ENCODE data around the gene MAP6D1.

The MAP6D1 gene

GRCh38 chr3:183823963-183824362 lies 1.4 kb downstream of the MAP6D1 start:
- DNase-seq (ENCODE audit: low read depth in 3 of 3) = no peak

GRCh38 chr3:183822631-183823030 lies 2.7 kb downstream of the MAP6D1 start:
- DNase-seq (ENCODE audit: low read depth in 3 of 3) = no peak

- DNase-seq (ENCODE audit: low read depth in 3 of 3) = no peak
Observed at GRCh38 chr3:183819831-183820230, 5.5 kb downstream of the MAP6D1 start.

- DNase-seq (ENCODE audit: low read depth in 3 of 3) = no peak
Observed at GRCh38 chr3:183818706-183819624, 6.4 kb downstream of the MAP6D1 start.

GRCh38 chr3:183818041-183818620 lies 7.2 kb downstream of the MAP6D1 start:
- no peak for DNase-seq (ENCODE audit: low read depth in 3 of 3)

GRCh38 chr3:183817639-183818038 lies 7.7 kb downstream of the MAP6D1 start:
- no peak for DNase-seq (ENCODE audit: low read depth in 3 of 3)

GRCh38 chr3:183816681-183817510 lies 8.5 kb downstream of the MAP6D1 start:
- no peak for DNase-seq (ENCODE audit: low read depth in 3 of 3)

GRCh38 chr3:183815951-183816475 lies 9.4 kb downstream of the MAP6D1 start:
- no peak for DNase-seq (ENCODE audit: low read depth in 3 of 3)

- DNase-seq (ENCODE audit: low read depth in 3 of 3) = no peak
Observed at GRCh38 chr3:183815563-183815940, 9.8 kb downstream of the MAP6D1 start.

GRCh38 chr3:183814240-183814639 lies 11.1 kb downstream of the MAP6D1 start:
- DNase-seq (ENCODE audit: low read depth in 3 of 3) = no peak

- DNase-seq (ENCODE audit: low read depth in 3 of 3) = no peak
Observed at GRCh38 chr3:183812761-183813445, 12.5 kb downstream of the MAP6D1 start.

GRCh38 chr3:183811638-183812037 lies 13.7 kb downstream of the MAP6D1 start:
- DNase-seq (ENCODE audit: low read depth in 3 of 3) = no peak

GRCh38 chr3:183810643-183811594 lies 14.5 kb downstream of the MAP6D1 start:
- DNase-seq (ENCODE audit: low read depth in 3 of 3) = no peak

GRCh38 chr3:183809270-183809669 lies 16.1 kb downstream of the MAP6D1 start:
- no peak for DNase-seq (ENCODE audit: low read depth in 3 of 3)

- DNase-seq (ENCODE audit: low read depth in 3 of 3) = no peak
Observed at GRCh38 chr3:183808355-183808754, 17.0 kb downstream of the MAP6D1 start.

GRCh38 chr3:183807881-183808280 lies 17.5 kb downstream of the MAP6D1 start:
- no peak for DNase-seq (ENCODE audit: low read depth in 3 of 3)

GRCh38 chr3:183807209-183807728 lies 18.1 kb downstream of the MAP6D1 start:
- no peak for DNase-seq (ENCODE audit: low read depth in 3 of 3)

- no peak for DNase-seq (ENCODE audit: low read depth in 3 of 3)
Observed at GRCh38 chr3:183802989-183803388, 22.4 kb downstream of the MAP6D1 start.

- DNase-seq (ENCODE audit: low read depth in 3 of 3) = no peak
Observed at GRCh38 chr3:183801601-183802000, 23.8 kb downstream of the MAP6D1 start.

- DNase-seq (ENCODE audit: low read depth in 3 of 3) = no peak
Observed at GRCh38 chr3:183800243-183800863, 25.0 kb downstream of the MAP6D1 start.

Data from stimulated activated CD4-positive, alpha-beta T cell treated with anti-CD3 and anti-CD28 coated beads, TNF-alpha, amount 100 ng/mL, for 48 hours (primary cell).